Ascending aorta (tissue), 2 donors: ENCODE results near the gene CEP57L1. TPM values are rescaled to one million over a fixed set of nuclear protein-coding genes. Genes with fewer than 3 reads are reported as not detected.

Source experiments
- DNase-seq, 2 donors: peaks; one replicate each; pipeline ENCODE4 v3.0.0-alpha.2; 2019; ENCODE audit warnings: low spot score in 2 of 2
- H3K27ac ChIP-seq, 2 donors: fragments of 200-600 bp; sonication (generic); one replicate each; pipeline ENCODE4 v1.5.1; 2016 to 2017; ENCODE audit warnings: mild to moderate bottlenecking in 1 of 2
- H3K27me3 ChIP-seq: fragments of 200-600 bp; sonication (generic); one replicate; pipeline ENCODE4 v1.5.1; 2017
- H3K36me3 ChIP-seq, 2 donors: fragments of 200-600 bp; sonication (generic); one replicate each; pipeline ENCODE4 v1.5.1; 2016
- H3K4me1 ChIP-seq, 2 donors: fragments of 200-600 bp; sonication (generic); one replicate each; pipeline ENCODE4 v1.5.1; 2016 to 2017; ENCODE audit warnings: mild to moderate bottlenecking in 1 of 2
- H3K4me3 ChIP-seq, 2 donors: fragments of 200-600 bp; sonication (generic); one replicate each; pipeline ENCODE4 v1.5.1; 2016 to 2017; ENCODE audit warnings: mild to moderate bottlenecking in 1 of 2
- H3K9me3 ChIP-seq, 2 donors: fragments of 200-600 bp; sonication (generic); one replicate each; pipeline ENCODE4 v1.5.1; 2016
- CTCF ChIP-seq, 3 experiments: fragments of 200-600 bp in 2 of 3; fragments of 450-650 bp in 1 of 3; sonication (generic) in 2 of 3; IDR thresholded peaks; one replicate each; pipeline ENCODE4 v1.5.1; 2016 to 2019; ENCODE audit warnings: antibody characterized with exemption in 3 of 3, mild to moderate bottlenecking in 1 of 3, moderate library complexity in 1 of 3
- intact Hi-C: fragments of 100-400 bp; cut with DNase I; formaldehyde crosslinking; loops from one replicate; pipeline ENCODE4 v1.15.1; 2023
- total RNA-seq: library from RNA; depleted of rRNA; stranded (reverse); fragments of >200 nt; gene quantifications from one replicate; pipeline ENCODE4 v1.1.0, GENCODE V29; 2016

CEP57L1 gene
- total RNA-seq, 1 donor from 2014 or later, result 1.1 TPM

DNA sequence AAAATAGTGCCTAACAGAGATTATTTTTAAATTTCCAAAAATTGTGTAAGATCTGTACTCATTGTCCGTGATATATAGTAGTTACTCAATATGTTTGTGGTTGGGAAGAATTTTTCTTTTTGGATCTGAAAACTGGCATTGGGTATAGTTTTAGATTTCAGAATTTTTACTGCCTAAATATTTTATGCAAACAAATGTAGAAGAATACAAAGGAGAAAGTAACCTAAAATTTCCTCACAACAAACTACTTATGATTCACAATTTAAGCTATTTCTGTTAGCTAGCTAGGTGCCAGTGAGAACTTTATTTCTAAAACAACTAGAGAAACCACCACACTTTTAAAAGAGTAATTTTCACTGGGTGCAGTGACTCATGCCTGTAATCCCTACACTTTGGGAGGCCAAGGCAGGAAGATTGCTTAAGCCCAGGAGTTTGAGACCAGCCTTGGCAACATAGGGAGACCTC, 39.5 kb upstream of the CEP57L1 start:
- H3K4me3 ChIP-seq, result no peak overlapping the region
- DNase-seq, result no peak
- H3K9me3 ChIP-seq, result no peaks in the 10 kb centered on the region
- TF ChIP-seq CTCF (IDR thresholded peaks at IDR 0.05), result no peak
- H3K36me3 ChIP-seq, result no peaks in the 10 kb centered on the region
- intact Hi-C loops, result loop anchor here (5.0 kb wide), 1 partner anchor 49 kb away; no protein-coding TSS in a partner anchor
- peak overlapping the region; percentile 42 to 52 for H3K27ac ChIP-seq
- H3K4me1 ChIP-seq, result peaks cover 2 to 26% of the 10 kb centered on the region in 2 donors
- H3K27me3 ChIP-seq, result no peaks in the 10 kb centered on the region

DNA sequence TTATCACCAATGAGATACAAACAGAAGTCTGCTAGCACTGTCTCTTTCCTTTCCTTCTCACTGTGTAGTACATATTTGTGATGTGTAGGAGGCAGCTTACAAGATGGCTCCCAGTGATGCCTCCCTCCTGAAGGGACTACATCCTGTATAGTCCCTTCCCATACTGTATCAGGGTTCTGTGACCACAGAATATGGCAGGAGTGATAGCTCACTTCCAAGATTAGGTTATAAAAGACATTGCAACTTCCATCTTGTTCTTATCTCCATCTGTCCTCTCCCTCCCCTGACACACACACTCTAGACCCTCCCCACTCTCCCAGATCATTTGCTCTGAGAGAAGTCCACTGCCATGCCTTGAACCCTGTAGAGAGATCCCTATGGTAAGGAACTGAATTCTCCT, 38.6 kb upstream of the CEP57L1 start:
- Histone ChIP-seq H3K9me3 (no peaks in the 10 kb centered on the region), H3K27ac (peak overlapping the region; percentile 42 to 52), H3K4me1 (peaks cover 2 to 26% of the 10 kb centered on the region in 2 donors), H3K4me3 (no peak overlapping the region), H3K27me3 (no peaks in the 10 kb centered on the region), H3K36me3 (no peaks in the 10 kb centered on the region)
- intact Hi-C loops, result loop anchor here (5.0 kb wide), 1 partner anchor 49 kb away; no protein-coding TSS in a partner anchor
- TF ChIP-seq CTCF (IDR thresholded peaks at IDR 0.05), result no peak
- DNase-seq, result no peak

GRCh38 chr6:109058620-109059019, 36.7 kb upstream of the CEP57L1 start:
- no peak for DNase-seq
- Histone ChIP-seq H3K4me1 (peaks cover 2 to 26% of the 10 kb centered on the region in 2 donors), H3K9me3 (no peaks in the 10 kb centered on the region), H3K4me3 (no peak overlapping the region), H3K27ac (no peak overlapping the region), H3K27me3 (no peaks in the 10 kb centered on the region), H3K36me3 (no peaks in the 10 kb centered on the region)
- intact Hi-C loops, result loop anchor here (5.0 kb wide), 1 partner anchor 51 kb away; no protein-coding TSS in a partner anchor
- no peak for TF ChIP-seq CTCF (IDR thresholded peaks at IDR 0.05)

- no peaks in the 10 kb centered on the region for H3K9me3 ChIP-seq
- intact Hi-C loops, result loop anchor here (5.0 kb wide), 1 partner anchor 52 kb away; no protein-coding TSS in a partner anchor
- DNase-seq, result no peak
- H3K4me3 ChIP-seq, result no peak overlapping the region
- TF ChIP-seq CTCF (IDR thresholded peaks at IDR 0.05), result no peak
- H3K27ac ChIP-seq, result no peak overlapping the region
- peaks cover 2 to 26% of the 10 kb centered on the region in 2 donors for H3K4me1 ChIP-seq
- no peaks in the 10 kb centered on the region for H3K36me3 ChIP-seq
- H3K27me3 ChIP-seq, result no peaks in the 10 kb centered on the region
Observed at GRCh38 chr6:109059153-109059552, 36.2 kb upstream of the CEP57L1 start.

- peak in 1 of 3 experiments; percentile 14 for TF ChIP-seq CTCF (IDR thresholded peaks at IDR 0.05)
- Histone ChIP-seq H3K9me3 (no peaks in the 10 kb centered on the region), H3K4me3 (no peak overlapping the region), H3K27ac (no peak overlapping the region), H3K36me3 (no peaks in the 10 kb centered on the region), H3K4me1 (peaks cover 2 to 26% of the 10 kb centered on the region in 2 donors), H3K27me3 (no peaks in the 10 kb centered on the region)
- no peak for DNase-seq
- intact Hi-C loops, result loop anchor here (5.0 kb wide), 1 partner anchor 52 kb away; no protein-coding TSS in a partner anchor
Observed at GRCh38 chr6:109059571-109060021, 35.7 kb upstream of the CEP57L1 start.
